PC-9 (cell line): ENCODE results near the gene DNM3.

Experiments used
- EZH2 ChIP-seq: fragments of 200-600 bp; sonication (generic); IDR thresholded peaks from 2 replicates; pipeline ENCODE4 v1.8.0; 2017; ENCODE audit warnings: antibody characterized with exemption, low read depth
- TF ChIP-seq, protein P1 (sequence below): fragments of 200-600 bp; sonication (generic); conservative IDR thresholded peaks from 2 replicates; pipeline ENCODE4 v1.6.1; 2017; ENCODE audit warnings: mixed run types, antibody characterized with exemption, mild to moderate bottlenecking, moderate library complexity

DNA sequence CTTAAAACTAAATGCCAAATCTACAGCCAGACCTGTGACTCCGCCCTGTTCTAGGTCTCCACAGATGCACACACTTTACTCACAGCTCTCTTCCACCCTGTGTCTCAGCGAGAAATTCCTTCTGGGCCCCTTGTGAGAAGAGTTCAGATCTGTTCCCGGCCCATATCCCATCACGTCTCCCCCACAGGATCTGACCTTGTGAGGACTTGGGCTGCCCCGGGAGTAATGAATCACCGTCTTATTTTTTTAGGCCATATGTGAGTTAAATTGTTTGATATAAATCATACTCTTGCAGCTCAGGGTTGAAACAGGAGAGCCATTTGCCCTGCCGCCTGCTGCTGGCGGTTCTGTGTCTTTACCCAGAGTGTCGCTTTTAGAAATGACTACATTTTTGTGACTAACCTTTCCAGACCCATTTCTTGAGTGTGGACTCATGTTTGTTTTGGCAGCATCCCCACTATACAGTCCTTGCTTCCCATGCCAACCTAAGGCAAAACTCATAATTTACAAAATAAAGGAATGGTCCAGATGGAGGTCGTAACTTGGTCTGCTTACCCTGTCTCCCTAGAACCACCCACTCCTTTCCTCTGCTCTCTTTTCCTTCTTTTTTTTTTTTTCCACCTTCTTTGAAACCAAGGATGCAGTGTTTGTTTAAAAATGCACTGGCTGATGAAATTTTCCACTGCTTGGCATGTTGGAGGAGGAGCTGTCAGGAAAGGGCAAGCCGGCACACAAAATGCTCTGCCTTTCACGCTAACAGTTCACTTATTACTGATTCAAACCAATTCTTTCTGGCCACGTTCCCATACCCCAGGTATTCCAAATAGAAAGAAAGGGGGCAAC lies 481.1 kb downstream of the DNM3 start:
- TF ChIP-seq, protein P1, sequence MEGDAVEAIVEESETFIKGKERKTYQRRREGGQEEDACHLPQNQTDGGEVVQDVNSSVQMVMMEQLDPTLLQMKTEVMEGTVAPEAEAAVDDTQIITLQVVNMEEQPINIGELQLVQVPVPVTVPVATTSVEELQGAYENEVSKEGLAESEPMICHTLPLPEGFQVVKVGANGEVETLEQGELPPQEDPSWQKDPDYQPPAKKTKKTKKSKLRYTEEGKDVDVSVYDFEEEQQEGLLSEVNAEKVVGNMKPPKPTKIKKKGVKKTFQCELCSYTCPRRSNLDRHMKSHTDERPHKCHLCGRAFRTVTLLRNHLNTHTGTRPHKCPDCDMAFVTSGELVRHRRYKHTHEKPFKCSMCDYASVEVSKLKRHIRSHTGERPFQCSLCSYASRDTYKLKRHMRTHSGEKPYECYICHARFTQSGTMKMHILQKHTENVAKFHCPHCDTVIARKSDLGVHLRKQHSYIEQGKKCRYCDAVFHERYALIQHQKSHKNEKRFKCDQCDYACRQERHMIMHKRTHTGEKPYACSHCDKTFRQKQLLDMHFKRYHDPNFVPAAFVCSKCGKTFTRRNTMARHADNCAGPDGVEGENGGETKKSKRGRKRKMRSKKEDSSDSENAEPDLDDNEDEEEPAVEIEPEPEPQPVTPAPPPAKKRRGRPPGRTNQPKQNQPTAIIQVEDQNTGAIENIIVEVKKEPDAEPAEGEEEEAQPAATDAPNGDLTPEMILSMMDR, result no peak
- TF ChIP-seq EZH2, result no peak
